ENCODE data around the gene ADRB2.

- TF ChIP-seq BCL11A (IDR thresholded peaks at IDR 0.05; ENCODE audit: low read depth, low read length) (no peak), EP300 (IDR thresholded peaks at IDR 0.05; ENCODE audit: borderline replicate concordance in 1 of 2, control insufficient read depth in 1 of 2, low read depth in 2 of 2, low read length in 2 of 2) (no peak), E2F4 (IDR thresholded peaks at IDR 0.05; ENCODE audit: low read depth, low read length) (no peak), HSF1 (IDR thresholded peaks at IDR 0.05; ENCODE audit: low read depth, low read length) (no peak), REST (IDR thresholded peaks at IDR 0.05; ENCODE audit: low read depth, low read length) (no peak), CTCF (IDR thresholded peaks at IDR 0.05 in 2 of 3, conservative IDR thresholded peaks at IDR 0.05 in 1 of 3; ENCODE audit: control insufficient read depth in 2 of 3, extremely low read depth in 1 of 3, insufficient read depth in 1 of 3, low read depth in 3 of 3, low read length in 3 of 3) (no peak), USF1 (IDR thresholded peaks at IDR 0.05; ENCODE audit: borderline replicate concordance, extremely low read length, insufficient read depth, low read depth, low read length) (no peak), POLR2A (IDR thresholded peaks at IDR 0.05; ENCODE audit: low read depth, low read length) (no peak), SP1 (IDR thresholded peaks at IDR 0.05; ENCODE audit: low read depth, low read length) (no peak), CREB1 (IDR thresholded peaks at IDR 0.05; ENCODE audit: low read depth) (no peak)
These were observed 17.3 kb downstream of the ADRB2 start for GRCh38 chr5:148843510-148844318.

Data from GM12878 (cell line).